GM19099 (cell line): ENCODE results near the gene ZSCAN30.

Experiments
- POLR2A ChIP-seq: IDR thresholded peaks from 3 replicates; pipeline ENCODE4 v1.6.1; 2011; ENCODE audit warnings: low read depth; ENCODE audit not compliant: insufficient read length; ENCODE audit errors: extremely low read depth

The ZSCAN30 gene

GRCh38 chr18:35289727-35290093, 319 bp downstream of the ZSCAN30 start:
- TF ChIP-seq POLR2A, result no peak

- TF ChIP-seq POLR2A, result no peak
Observed at GRCh38 chr18:35289293-35289692, 736 bp downstream of the ZSCAN30 start.

DNA sequence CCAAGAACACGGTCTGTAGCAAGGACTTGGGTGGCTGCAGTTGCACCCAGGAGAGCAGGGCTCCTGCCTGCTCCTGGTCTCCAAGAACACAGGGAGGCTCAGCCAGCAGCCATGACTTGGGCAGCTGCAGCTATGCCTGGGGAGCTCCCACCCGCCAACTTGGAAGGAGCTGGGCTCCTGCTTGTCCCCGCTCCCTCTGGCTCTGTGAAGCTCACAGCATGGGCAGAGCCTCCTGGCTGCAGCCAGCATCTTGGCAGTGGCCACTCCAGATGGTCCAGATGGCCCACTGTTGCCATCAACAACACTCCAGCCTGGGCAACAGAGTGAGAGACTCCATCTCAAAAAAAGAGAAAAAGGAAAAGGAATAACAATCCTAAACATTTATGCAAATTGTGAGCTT, 5.2 kb downstream of the ZSCAN30 start:
- TF ChIP-seq POLR2A, result no peak

DNA sequence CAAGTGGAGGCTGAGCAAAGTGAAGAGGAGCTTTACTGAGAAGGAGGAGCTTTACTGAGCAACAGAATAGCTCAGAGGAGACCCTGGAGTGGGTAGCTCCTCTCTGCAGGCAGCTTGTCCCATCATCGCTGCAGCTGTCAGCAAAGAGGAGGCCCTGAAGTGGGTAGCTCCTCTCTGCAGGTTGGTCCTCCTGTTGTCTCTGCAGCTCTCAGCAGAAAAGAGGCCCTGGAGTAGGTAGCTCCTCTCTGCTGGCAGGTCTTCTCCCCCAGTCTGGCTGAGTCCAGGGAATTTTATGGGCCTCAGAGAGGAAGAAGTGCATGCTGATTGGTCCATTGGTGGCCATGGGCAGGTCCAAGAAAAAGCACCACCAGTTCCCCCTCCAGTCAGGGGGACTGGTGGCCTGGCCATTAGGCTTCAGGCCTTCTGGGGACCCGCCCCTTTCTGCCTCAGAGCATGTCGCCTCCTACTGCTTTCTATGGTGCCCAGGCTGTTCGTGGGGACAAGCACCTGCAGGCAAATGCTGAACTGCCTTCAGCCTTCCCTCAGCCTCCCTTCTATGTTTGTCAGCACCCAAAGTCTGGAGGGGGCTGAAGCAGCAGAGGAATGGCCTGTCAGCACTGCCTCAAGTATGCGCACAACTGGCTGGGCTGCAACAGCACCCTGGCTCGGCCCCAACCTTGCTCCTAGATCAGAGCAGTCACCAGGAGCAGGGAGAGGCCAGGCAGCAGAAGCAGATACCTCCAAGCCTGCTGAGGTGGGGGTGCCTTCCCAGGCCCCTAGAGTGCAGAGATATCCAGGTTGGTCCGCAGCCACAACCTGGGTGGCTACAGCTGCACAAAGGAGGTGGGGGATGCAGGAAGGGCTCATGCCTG, 5.9 kb downstream of the ZSCAN30 start:
- no peak for TF ChIP-seq POLR2A

GRCh38 chr18:35282353-35282752, 7.7 kb downstream of the ZSCAN30 start:
- no peak for TF ChIP-seq POLR2A

DNA sequence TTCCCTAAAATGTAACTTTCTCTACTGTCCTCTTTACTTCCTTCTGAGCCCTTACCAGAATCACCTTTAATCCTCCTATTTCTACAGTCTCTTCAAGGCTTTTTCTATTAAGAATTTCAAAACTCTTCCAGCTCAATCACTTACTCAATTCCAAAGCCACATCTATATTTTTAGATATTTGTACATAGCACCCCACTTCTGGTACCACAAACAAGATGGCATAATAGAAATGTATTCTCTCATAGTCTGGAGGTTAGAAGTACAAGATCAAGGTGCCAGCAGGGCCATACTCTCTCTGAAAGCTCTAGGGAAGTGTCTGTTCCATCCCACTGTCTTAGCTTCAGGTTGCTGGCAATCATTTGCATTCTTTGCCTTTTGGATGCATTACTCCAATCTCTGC, 11.1 kb downstream of the ZSCAN30 start:
- TF ChIP-seq POLR2A, result no peak

GRCh38 chr18:35278085-35278484, 11.9 kb downstream of the ZSCAN30 start:
- no peak for TF ChIP-seq POLR2A

- TF ChIP-seq POLR2A, result no peak
Observed at GRCh38 chr18:35277633-35278032, 12.4 kb downstream of the ZSCAN30 start.

DNA sequence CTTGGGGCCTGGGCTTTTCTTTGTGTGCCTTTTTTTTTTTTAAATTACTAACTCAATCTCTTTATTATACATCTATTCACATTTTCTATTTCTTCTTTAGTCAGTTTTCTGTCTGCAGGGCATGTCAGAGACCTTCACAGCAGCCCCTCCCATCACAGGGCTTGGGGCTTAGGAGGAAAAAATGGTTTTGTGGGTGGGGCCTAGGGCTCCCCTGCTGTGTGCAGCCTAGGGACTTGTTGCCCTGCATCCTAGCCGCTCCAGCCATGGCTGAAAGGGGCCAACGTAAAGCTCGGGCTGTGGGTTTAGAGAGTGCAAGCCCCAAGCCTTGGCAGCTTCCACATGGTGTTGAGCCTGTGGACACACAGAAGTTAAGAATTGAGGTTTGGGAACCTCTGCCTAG, 13.8 kb downstream of the ZSCAN30 start:
- TF ChIP-seq POLR2A, result no peak

GRCh38 chr18:35271656-35272055, 18.4 kb downstream of the ZSCAN30 start:
- TF ChIP-seq POLR2A, result no peak

DNA sequence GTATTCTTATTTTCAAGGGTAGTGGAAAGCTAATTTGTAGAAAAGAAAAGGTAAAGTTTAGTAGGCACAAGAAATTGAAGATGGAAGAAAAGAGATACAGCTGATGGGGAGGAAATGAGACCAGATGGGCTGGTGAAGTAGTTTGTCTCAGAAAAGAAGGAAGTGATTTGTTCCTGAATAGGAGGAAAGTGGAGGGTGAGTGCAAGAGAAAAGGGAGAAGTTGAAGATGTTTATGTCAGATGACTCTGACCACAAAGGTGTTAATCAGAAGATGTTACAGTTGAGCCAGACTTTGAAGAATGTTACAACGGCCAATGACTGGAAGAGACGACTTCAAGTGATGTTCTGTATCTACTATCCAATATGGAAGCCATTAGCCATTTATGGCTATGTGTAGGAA, 21.2 kb downstream of the ZSCAN30 start:
- TF ChIP-seq POLR2A, result no peak

GRCh38 chr18:35267809-35268208, 22.2 kb downstream of the ZSCAN30 start:
- no peak for TF ChIP-seq POLR2A

GRCh38 chr18:35267161-35267651, 22.8 kb downstream of the ZSCAN30 start:
- TF ChIP-seq POLR2A, result peak; percentile 46

DNA sequence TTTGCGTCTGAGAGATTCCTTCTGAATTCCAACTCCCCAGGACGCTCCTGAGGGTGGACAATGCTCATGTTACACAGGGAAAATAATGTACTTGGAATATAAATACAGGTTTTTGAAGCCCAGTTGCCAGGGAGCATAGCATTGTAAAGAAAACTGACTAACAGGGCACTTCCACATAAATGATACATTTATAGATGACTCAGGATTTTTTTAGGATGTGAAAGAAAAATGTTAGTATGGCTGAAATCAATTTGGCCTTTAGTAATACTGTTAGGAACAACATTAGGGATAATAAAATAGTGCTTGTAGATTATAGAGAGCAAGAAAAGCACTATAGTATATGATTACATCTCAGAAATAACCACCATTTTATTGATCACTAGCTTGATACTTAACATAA, 25.6 kb downstream of the ZSCAN30 start:
- TF ChIP-seq POLR2A, result no peak

GRCh38 chr18:35256947-35257346, 33.1 kb downstream of the ZSCAN30 start:
- TF ChIP-seq POLR2A, result no peak

GRCh38 chr18:35253655-35254287, 36.3 kb downstream of the ZSCAN30 start:
- no peak for TF ChIP-seq POLR2A

- TF ChIP-seq POLR2A, result no peak
Observed at GRCh38 chr18:35252466-35252865, 37.6 kb downstream of the ZSCAN30 start.

DNA sequence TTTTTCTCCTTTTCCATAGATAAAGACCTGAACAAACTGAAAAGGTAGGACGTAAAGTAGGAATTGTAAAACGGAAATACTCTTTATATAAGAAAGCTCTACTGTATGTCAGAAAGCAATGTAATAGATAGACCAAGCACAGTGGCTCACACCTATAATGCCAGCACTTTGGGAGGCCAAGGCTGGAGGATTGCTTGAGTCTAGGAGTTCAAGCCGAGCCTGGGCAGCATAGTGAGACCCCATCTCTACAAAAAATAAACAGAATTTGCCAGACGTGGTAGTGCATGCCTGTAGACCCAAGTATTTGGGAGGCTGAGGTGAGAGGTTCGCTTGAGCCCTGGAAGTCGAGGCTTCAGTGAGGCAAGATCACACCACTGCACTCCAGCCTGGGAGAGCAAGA, 41.6 kb downstream of the ZSCAN30 start:
- TF ChIP-seq POLR2A, result no peak
